OCI-LY1 (cell line): ENCODE measurements around the gene USP15.

Experiments
- H2AFZ ChIP-seq: fragments of 200-600 bp; sonication (generic), shearing (Covaris generic); 2 replicates; pipeline ENCODE4 v1.6.0; 2014; ENCODE audit warnings: antibody characterized with exemption, mild to moderate bottlenecking, low read length
- H3F3A ChIP-seq: fragments of 200-600 bp; sonication (generic), shearing (Covaris generic); 2 replicates; pipeline ENCODE4 v1.6.0; 2014; ENCODE audit warnings: mild to moderate bottlenecking, antibody characterized with exemption, low read length, moderate library complexity; ENCODE audit not compliant: insufficient read depth
- H3K27ac ChIP-seq: fragments of 200-600 bp; sonication (generic); 2 replicates; pipeline ENCODE4 v1.5.1; 2014; ENCODE audit warnings: low read length, mixed run types, mild to moderate bottlenecking, low read depth; ENCODE audit not compliant: poor library complexity, severe bottlenecking
- H3K27me3 ChIP-seq: fragments of 200-600 bp; sonication (generic); 2 replicates; pipeline ENCODE4 v1.6.0; 2014; ENCODE audit warnings: antibody characterized with exemption, mild to moderate bottlenecking, low read length, moderate library complexity; ENCODE audit not compliant: insufficient read depth
- H3K36me3 ChIP-seq: fragments of 200-600 bp; sonication (generic); 2 replicates; pipeline ENCODE4 v1.6.1; 2014; ENCODE audit warnings: mild to moderate bottlenecking, antibody characterized with exemption, low read length, moderate library complexity, mixed read lengths; ENCODE audit not compliant: insufficient read depth
- H3K4me1 ChIP-seq: fragments of 200-600 bp; sonication (generic); 2 replicates; pipeline ENCODE4 v1.5.1; 2014; ENCODE audit warnings: mild to moderate bottlenecking, low read length, moderate library complexity; ENCODE audit not compliant: insufficient read depth, severe bottlenecking
- H3K4me2 ChIP-seq: fragments of 200-600 bp; sonication (generic), shearing (Covaris generic); 2 replicates; pipeline ENCODE4 v1.6.1; 2014; ENCODE audit warnings: low read length
- H3K4me3 ChIP-seq: fragments of 200-600 bp; sonication (generic); 2 replicates; pipeline ENCODE4 v1.5.1; 2014; ENCODE audit warnings: low read length, low read depth, mild to moderate bottlenecking, mixed read lengths; ENCODE audit not compliant: poor library complexity, severe bottlenecking
- H3K79me2 ChIP-seq: fragments of 200-600 bp; shearing (Covaris generic); 2 replicates; pipeline ENCODE4 v1.6.1; 2016; ENCODE audit warnings: mixed run types, low read length, mixed read lengths; ENCODE audit not compliant: insufficient read depth
- H3K9ac ChIP-seq: fragments of 200-600 bp; sonication (generic), shearing (Covaris generic); 2 replicates; pipeline ENCODE4 v1.6.1; 2014; ENCODE audit warnings: mild to moderate bottlenecking, low read length, mixed read lengths
- H3K9me2 ChIP-seq: fragments of 200-600 bp; sonication (generic), shearing (Covaris generic); 2 replicates; pipeline ENCODE4 v1.6.1; 2014; ENCODE audit warnings: low read depth, mild to moderate bottlenecking, low read length, mixed read lengths
- H3K9me3 ChIP-seq: fragments of 200-600 bp; shearing (Covaris generic); 2 replicates; pipeline ENCODE4 v1.6.1; 2014; ENCODE audit warnings: low read length, mixed read lengths
- H4K20me1 ChIP-seq: fragments of 200-600 bp; sonication (generic), shearing (Covaris generic); 2 replicates; pipeline ENCODE4 v1.6.0; 2016; ENCODE audit warnings: mild to moderate bottlenecking, low read length; ENCODE audit not compliant: insufficient read depth
- CTCF ChIP-seq: fragments of 200-600 bp; sonication (generic), shearing (Covaris generic); IDR thresholded peaks from 2 replicates; pipeline ENCODE4 v1.5.1; 2017; ENCODE audit warnings: mild to moderate bottlenecking, antibody characterized with exemption, low read length, moderate library complexity, mixed read lengths
- EZH2 ChIP-seq: fragments of 200-600 bp; sonication (generic), shearing (Covaris generic); IDR thresholded peaks from 2 replicates; pipeline ENCODE4 v1.8.0; 2017; ENCODE audit warnings: borderline replicate concordance, mixed run types, mild to moderate bottlenecking, antibody characterized with exemption, low read length, moderate library complexity, mixed read lengths

Gene USP15

DNA sequence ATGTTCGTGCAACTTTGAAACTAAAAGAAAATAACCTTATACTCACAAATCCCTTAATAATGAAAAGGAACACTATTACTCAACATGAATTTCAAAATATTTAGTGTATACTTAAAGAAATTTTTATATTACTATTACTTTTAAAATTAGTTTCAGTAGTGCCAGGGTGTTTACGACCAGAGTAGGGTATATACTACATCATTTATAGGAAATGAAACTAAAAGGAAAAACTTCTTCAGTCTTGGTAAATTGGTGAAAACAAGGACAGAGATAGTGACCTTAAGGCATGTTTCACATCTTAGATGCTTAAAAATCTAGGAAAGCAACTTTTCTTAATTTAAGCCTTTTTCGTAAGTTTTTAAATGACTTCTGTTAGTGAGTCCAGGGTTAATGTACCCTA, 4.5 kb downstream of the USP15 start:
- H4K20me1 ChIP-seq: no peaks in the 10 kb centered on the region

DNA sequence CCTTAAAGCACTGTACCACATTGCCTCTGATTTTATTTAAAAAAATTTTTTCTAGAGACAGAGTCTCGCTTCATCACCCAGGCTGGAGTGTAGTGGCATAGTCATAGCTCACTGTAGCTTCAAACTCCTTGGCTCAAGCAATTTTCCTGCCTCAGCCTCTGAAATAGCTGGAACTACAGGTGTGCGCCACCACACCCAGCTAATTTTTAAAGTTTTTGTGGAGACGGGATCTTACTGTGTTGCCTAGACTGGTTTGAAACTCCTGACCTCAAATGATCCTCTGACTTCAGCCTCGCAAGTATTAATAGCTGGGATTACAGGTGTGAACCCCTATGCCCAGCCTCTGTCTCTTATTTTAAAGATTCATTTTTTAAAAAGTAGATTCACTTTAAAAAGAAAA, 5.3 kb downstream of the USP15 start:
- Histone ChIP-seq H3K27ac (no peak overlapping the region), H4K20me1 (no peaks in the 10 kb centered on the region), H3K4me2 (no peak overlapping the region), H3K79me2 (peaks cover 100% of the 10 kb centered on the region), H3K27me3 (no peaks in the 10 kb centered on the region), H3K4me3 (no peak overlapping the region), H2AFZ (no peak overlapping the region), H3K9me3 (no peaks in the 10 kb centered on the region), H3K9me2 (no peaks in the 10 kb centered on the region), H3K9ac (no peak overlapping the region), H3K4me1 (peaks cover 44% of the 10 kb centered on the region), H3F3A (no peaks in the 10 kb centered on the region), H3K36me3 (no peaks in the 10 kb centered on the region)
- no peak for TF ChIP-seq CTCF

More for the DNA sequence above, 4.5 kb downstream of the USP15 start:
- H3K27me3 ChIP-seq: no peaks in the 10 kb centered on the region
- no peak overlapping the region for H2AFZ ChIP-seq
- 0 out of 2 replicates have a peak overlapping the region, but pooled peaks have one; percentile 3 for H3K4me2 ChIP-seq
- no peak overlapping the region for H3K9ac ChIP-seq
- H3K4me3 ChIP-seq: no peak overlapping the region
- H3K9me2 ChIP-seq: no peaks in the 10 kb centered on the region
- peaks cover 44% of the 10 kb centered on the region for H3K4me1 ChIP-seq
- no peak overlapping the region for H3K27ac ChIP-seq
- H3K36me3 ChIP-seq: no peaks in the 10 kb centered on the region
- TF ChIP-seq CTCF: no peak
- TF ChIP-seq EZH2: no peak
- H3K79me2 ChIP-seq: peaks cover 92% of the 10 kb centered on the region
- H3F3A ChIP-seq: no peaks in the 10 kb centered on the region
- no peaks in the 10 kb centered on the region for H3K9me3 ChIP-seq

DNA sequence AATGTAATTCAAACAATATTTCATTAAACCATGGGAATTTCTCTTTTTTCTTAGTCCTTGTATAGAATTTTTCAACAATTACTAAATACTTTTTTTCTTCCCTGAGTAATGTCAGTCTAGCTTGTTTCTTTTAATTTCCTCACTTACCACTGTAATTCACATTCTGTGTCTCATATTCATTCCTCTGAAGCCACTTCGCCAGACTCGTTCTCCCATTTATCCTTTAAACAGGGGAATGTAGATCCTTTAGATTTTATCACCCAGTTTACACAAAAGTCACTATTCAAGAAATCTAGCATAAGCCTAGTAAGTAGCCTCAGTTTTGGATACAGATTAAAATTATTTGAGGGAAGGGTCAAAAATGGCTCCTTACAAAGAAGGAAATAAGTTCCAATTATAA, 6.8 kb downstream of the USP15 start:
- H3K9ac ChIP-seq: no peak overlapping the region
- no peaks in the 10 kb centered on the region for H4K20me1 ChIP-seq
- TF ChIP-seq EZH2 (no peak), CTCF (no peak)
- H3K4me3 ChIP-seq: no peak overlapping the region
- no peaks in the 10 kb centered on the region for H3F3A ChIP-seq
- H3K36me3 ChIP-seq: no peaks in the 10 kb centered on the region
- H3K27ac ChIP-seq: no peak overlapping the region
- H3K79me2 ChIP-seq: peaks cover 100% of the 10 kb centered on the region
- no peak overlapping the region for H2AFZ ChIP-seq
- H3K27me3 ChIP-seq: no peaks in the 10 kb centered on the region
- peaks cover 34% of the 10 kb centered on the region for H3K4me1 ChIP-seq
- no peak overlapping the region for H3K4me2 ChIP-seq
- no peaks in the 10 kb centered on the region for H3K9me2 ChIP-seq
- H3K9me3 ChIP-seq: no peaks in the 10 kb centered on the region
